Fibroblast of peridontal ligament (primary cell): Measurements from ENCODE around the gene SIT1.
"Not testable (repeated sequence)": the region's sequence is repeated elsewhere in the genome, so short reads cannot be mapped to it uniquely, and the experiment has no call there.

ENCODE experiments used
- DNase-seq: peaks from one replicate; pipeline ENCODE4 v3.0.0-alpha.2; 2010; ENCODE audit errors: extremely low read depth

SIT1 gene

GRCh38 chr9:35637427-35637955 is 13.2 kb downstream of the SIT1 start:
- DNase-seq = not testable (repeated sequence)

DNA sequence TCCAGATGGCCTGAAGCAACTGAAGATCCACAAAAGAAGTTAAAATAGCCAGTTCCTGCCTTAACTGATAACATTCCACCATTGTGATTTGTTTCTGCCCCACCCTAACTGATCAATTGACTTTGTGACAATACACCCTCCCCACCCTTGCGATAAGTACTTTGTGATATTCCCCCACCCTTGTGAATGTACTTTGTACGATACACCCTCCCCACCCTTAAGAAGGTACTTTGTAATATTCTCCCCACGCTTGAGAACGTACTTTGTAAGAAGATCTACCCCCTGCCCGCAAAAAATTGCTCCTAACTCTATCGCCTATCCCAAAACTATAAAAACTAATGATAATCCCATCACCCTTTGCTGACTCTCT is 13.9 kb downstream of the SIT1 start:
- not testable (repeated sequence) for DNase-seq

- DNase-seq = no peak
These were observed 14.4 kb downstream of the SIT1 start for GRCh38 chr9:35636135-35636876.

- DNase-seq = no peak
These were observed 15.0 kb downstream of the SIT1 start for GRCh38 chr9:35635730-35636129.

DNA sequence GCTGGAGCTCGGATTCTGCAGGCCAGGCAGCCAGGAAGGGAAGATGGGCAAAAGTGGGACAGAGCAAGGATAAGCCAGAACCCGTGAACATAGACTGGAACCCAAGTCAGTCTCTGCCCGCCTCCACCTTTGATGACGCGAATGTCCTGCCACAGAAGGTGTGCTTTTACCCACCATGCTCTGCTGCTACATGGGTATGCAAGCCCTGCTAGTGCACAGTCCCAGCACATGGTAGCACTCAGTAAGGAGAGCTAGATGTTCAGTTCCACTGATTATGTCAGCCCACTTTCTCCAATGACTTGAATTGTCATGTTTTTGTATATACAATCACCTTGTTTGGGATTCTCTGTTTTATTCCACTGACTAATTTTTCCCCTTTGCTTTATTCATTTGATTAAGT is 21.1 kb downstream of the SIT1 start:
- DNase-seq = no peak

- no peak for DNase-seq
These were observed 22.2 kb downstream of the SIT1 start for GRCh38 chr9:35628389-35628991.

GRCh38 chr9:35627575-35627974 is 23.2 kb downstream of the SIT1 start:
- DNase-seq = no peak

GRCh38 chr9:35619800-35620158 is 31.0 kb downstream of the SIT1 start:
- no peak for DNase-seq

DNA sequence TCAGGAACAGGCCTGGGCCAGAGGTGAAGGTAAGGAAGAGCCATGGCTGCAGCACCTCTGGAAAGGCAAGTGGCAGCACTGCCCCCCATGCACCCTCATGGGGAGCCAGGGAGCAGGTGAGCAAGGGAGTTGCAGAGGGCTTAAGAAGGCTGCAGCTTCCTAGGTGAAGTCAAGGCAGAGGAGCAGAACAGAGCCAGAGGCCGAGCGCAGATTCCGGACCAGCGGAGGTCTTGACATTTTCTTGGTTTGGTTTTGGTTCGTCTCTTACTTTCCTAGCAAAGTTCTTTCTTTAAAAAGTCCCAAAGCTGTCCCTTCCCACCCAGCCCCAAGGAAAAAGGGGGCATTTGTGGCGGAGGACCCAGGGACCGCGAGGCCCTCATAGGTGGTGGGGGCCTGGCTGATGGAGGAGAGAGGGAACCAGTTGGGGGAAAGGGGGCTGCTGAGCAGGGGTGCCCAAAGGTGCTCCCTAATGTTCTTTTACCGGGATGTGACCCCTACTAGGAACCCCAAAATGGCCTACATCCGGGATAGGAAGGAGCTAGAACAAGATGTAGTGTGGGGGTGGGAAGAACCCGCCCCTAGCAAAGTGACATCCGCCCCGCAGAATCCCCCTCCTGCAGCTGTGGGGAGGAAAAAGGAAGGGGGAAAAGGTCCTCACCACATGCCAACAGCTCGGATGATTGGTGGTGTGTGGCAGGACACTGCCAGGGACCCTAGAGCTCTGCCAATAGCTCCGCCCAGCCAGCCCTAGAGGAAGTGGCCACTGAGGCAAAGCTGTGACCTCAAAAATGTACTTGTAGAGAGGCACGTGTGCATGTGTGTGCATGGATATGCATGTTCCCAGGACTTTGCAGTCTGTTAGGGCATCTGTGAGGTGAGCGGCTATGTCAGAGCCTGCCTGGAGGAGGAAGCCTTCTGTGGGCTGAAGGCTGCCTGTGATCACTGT is 31.6 kb downstream of the SIT1 start:
- no peak for DNase-seq

GRCh38 chr9:35618325-35618727 is 32.4 kb downstream of the SIT1 start, which contains the start of gene CD72:
TSS of gene CD72 (minus strand) at chr9:35618413. CDS start at chr9:35618303, 110 bp downstream.
- no peak for DNase-seq

DNA sequence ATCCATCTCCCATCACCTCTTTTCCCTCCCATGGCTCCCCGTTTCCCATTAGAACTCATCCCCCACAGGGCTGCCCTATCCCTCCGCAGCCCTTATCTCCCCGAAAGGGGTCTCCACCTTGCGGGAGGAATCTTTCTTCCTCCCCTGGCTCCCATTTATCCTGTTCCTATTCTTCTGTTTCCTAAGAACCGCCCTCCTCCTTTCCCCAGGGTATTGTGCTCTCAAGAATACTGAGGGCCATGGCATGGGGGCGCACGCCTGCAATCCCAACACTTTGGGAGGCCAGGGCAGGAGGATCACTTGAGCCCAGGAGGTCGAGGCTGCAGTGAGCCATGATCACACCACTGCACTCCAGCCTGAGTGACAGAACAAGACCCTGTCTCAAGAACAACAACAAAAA is 33.2 kb downstream of the SIT1 start:
- no peak for DNase-seq

GRCh38 chr9:35616681-35617459 is 33.9 kb downstream of the SIT1 start:
- peak; percentile 42 for DNase-seq

DNA sequence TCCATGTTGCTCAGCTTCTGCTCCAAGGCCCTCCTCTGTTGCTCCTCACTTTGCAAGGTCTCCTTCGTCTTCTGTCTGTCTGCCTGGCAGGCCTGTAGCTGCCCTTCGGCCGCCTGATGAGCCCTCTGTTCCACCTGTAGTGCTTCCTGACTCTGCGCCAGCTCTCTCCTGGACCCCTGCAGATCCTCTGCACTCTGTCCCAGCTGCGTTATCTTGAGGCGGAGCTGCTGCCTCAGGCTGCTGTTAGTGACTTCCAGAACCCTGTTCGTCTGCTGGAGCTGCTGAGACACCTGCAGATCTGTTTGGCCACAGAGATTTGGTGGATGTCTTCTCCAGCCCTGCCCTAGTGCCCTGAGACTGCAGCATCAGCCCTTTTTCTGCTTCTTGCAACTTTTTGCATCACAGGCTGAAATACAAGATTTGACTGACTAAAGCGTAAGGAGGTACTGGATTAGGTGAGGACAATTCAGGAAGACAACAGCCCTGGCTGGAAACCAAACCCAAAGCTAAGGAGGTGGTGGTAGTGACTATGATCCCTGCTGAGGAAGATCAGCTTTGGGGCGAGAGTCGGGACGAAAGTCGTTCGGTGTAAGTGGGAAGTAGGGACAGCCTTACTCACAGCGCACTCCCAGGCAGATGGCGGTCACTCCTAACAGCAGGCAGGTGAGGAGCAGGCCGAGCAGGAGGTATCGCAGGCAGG is 34.6 kb downstream of the SIT1 start:
- no peak for DNase-seq

DNA sequence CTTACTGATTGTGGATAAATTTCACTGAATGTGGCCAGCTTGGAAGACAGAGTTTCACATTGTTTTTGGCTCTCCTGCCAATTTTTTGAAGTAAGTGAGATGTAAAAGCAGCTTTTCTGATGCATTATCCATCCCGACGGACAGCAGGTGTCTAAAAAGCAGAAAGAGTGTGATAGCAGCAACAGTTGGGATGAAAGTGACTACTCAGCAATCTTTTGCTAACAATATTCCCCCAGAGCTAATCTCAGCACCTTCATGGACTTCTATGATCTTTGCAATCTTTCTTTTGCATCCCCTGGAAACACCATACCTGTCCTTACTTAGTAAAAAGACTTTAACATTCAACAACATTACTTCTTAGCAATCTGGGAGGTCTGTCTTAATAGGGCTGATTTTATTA is 37.9 kb downstream of the SIT1 start:
- DNase-seq = no peak

- not testable (repeated sequence) for DNase-seq
These were observed 38.7 kb downstream of the SIT1 start for GRCh38 chr9:35612066-35612465.

DNA sequence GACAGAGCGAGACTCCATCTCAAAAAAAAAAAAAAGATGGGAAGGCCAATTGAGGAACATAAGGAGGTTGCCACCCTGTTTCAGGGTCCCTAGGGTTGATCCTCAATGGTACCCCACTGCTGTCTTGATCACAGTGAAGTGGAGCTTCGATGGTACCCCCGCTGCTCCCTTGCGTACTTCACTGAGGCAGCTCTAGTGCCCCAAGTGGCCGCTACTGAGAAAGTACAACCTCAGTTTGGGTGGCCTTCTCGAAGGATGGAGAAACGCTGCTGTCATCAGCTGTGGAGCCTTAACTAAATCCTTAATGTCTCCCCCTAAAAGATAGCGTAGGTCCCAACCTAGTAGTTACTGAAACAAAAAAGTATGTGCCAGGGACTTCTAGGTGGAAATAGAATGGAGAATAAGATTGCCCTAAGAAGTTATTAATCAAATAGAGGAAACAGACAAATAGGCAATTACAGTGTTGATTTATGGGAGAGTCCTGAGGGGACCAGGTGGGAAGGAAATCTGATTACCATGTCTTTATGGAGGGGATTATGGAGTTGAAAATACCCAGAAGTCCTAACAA is 39.4 kb downstream of the SIT1 start:
- DNase-seq = peak; percentile 39

DNA sequence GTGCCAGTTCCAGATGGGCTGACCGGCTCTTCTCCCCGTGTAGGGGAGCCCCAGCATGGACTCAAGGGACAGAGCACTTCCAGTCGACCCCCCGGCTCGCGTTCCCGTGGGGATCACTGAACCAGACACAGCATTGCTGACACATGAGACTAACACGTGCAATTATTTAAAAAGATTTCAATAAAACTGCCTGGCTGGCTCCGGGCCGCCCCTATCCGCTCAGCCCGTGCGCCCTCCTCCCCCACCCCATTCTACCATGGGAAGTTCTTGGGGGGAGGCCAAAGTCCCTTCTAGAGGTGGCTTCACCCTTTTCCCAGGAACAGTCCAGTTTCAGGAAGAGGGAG is 40.9 kb downstream of the SIT1 start:
- no peak for DNase-seq

GRCh38 chr9:35609001-35609819 is 41.5 kb downstream of the SIT1 start:
- DNase-seq = no peak

- no peak for DNase-seq
These were observed 42.5 kb downstream of the SIT1 start for GRCh38 chr9:35608221-35608620.

GRCh38 chr9:35606726-35607125 is 44.0 kb downstream of the SIT1 start:
- no peak for DNase-seq
